IMR-90 (cell line): ENCODE data around the gene RGL1. TPM values are rescaled to one million over a fixed set of nuclear protein-coding genes. Genes with fewer than 3 reads are reported as not detected.

Source experiments
- ATAC-seq: fragments of 200-7000 bp; cut with Tn5 transposase; 2 replicates; pipeline ENCODE4 v1.9.1; 2020; ENCODE audit warnings: low read depth, mild to moderate bottlenecking, moderate library complexity
- BruUV-seq: library from RNA; stranded (reverse); fragments of 400-500 nt; replicated peaks from 2 replicates; lab custom pipeline; 2021; lab: Mats Ljungman, UMichigan
- CTCF ChIA-PET: fragments of 300-600 bp; formaldehyde crosslinking; extraction: SDS; loops from one replicate; lab custom pipeline; 2021; ENCODE audit warnings: antibody characterized with exemption; lab: Yijun Ruan, JAX
- POLR2A ChIA-PET: fragments of 300-600 bp; sonication (Branson Sonifier 250); formaldehyde crosslinking; loops from one replicate; lab custom pipeline; 2022; ENCODE audit warnings: antibody characterized with exemption; ENCODE audit not compliant: unreplicated experiment; lab: Charles Lee
- DNase-seq: peaks from one replicate; pipeline ENCODE4 v3.0.0; 2013
- H2AFZ ChIP-seq: replicated peaks from 2 replicates; pipeline ENCODE3; 2013; ENCODE audit warnings: low read length, mild to moderate bottlenecking; ENCODE audit not compliant: poor library complexity
- H2AK5ac ChIP-seq: 2 replicates; pipeline ENCODE4 v1.6.1; 2013; ENCODE audit warnings: low read depth, low read length, inconsistent platforms
- H2AK9ac ChIP-seq: replicated peaks from 2 replicates; pipeline ENCODE3; 2013; ENCODE audit warnings: mild to moderate bottlenecking, low read depth, low read length, moderate library complexity; ENCODE audit not compliant: poor library complexity
- H2BK120ac ChIP-seq: 2 replicates; pipeline ENCODE4 v1.6.1; 2013; ENCODE audit warnings: low read depth, low read length, inconsistent platforms
- H2BK15ac ChIP-seq: 3 replicates; pipeline ENCODE4 v1.6.1; 2013; ENCODE audit warnings: low read depth, low read length, inconsistent platforms
- H2BK20ac ChIP-seq: 2 replicates; pipeline ENCODE4 v1.6.1; 2013; ENCODE audit warnings: low read depth, mild to moderate bottlenecking, inconsistent platforms, low read length, moderate library complexity
- H2BK5ac ChIP-seq: 2 replicates; pipeline ENCODE4 v1.6.1; 2013; ENCODE audit warnings: mild to moderate bottlenecking, low read depth, low read length, inconsistent platforms; ENCODE audit not compliant: poor library complexity, severe bottlenecking
- H3K14ac ChIP-seq: replicated peaks from 2 replicates; pipeline ENCODE4 v1.6.1; 2013; ENCODE audit warnings: low read depth, low read length, inconsistent platforms
- H3K18ac ChIP-seq: 2 replicates; pipeline ENCODE4 v1.6.1; 2013; ENCODE audit warnings: low read depth, low read length, control low read depth
- H3K23ac ChIP-seq: 2 replicates; pipeline ENCODE4 v1.6.1; 2013; ENCODE audit warnings: low read depth, low read length, inconsistent platforms
- H3K27ac ChIP-seq: 2 replicates; pipeline ENCODE4 v1.5.1; 2013; ENCODE audit warnings: mild to moderate bottlenecking, control low read depth, low read length; ENCODE audit not compliant: insufficient read depth
- H3K27me3 ChIP-seq: 2 replicates; pipeline ENCODE4 v1.6.1; 2013; ENCODE audit warnings: low read length; ENCODE audit not compliant: control insufficient read depth, insufficient read depth
- H3K36me3 ChIP-seq: 2 replicates; pipeline ENCODE4 v1.6.1; 2013; ENCODE audit warnings: low read length, mixed read lengths; ENCODE audit not compliant: control insufficient read depth, insufficient read depth
- H3K4ac ChIP-seq: 2 replicates; pipeline ENCODE4 v1.6.1; 2013; ENCODE audit warnings: low read depth, low read length, inconsistent platforms
- H3K4me1 ChIP-seq: 2 replicates; pipeline ENCODE4 v1.6.1; 2013; ENCODE audit warnings: low read length, mixed read lengths; ENCODE audit not compliant: control insufficient read depth, insufficient read depth
- H3K4me2 ChIP-seq: 2 replicates; pipeline ENCODE4 v1.6.1; 2013; ENCODE audit warnings: low read depth, mild to moderate bottlenecking, control low read depth, low read length, moderate library complexity
- H3K4me3 ChIP-seq: 2 replicates; pipeline ENCODE4 v1.5.1; 2013; ENCODE audit warnings: low read depth, mild to moderate bottlenecking, control low read depth, low read length, moderate library complexity; ENCODE audit not compliant: insufficient read depth
- H3K56ac ChIP-seq: 2 replicates; pipeline ENCODE4 v1.6.1; 2013; ENCODE audit warnings: low read length, inconsistent platforms; ENCODE audit not compliant: insufficient read depth; ENCODE audit errors: extremely low read depth
- H3K79me1 ChIP-seq, 2 experiments: 2 replicates each; pipeline ENCODE4 v1.6.1; 2013; ENCODE audit warnings: low read length in 2 of 2, inconsistent platforms in 1 of 2, low read depth in 1 of 2
- H3K9ac ChIP-seq: 2 replicates; pipeline ENCODE4 v1.6.1; 2013; ENCODE audit warnings: low read depth, low read length, control low read depth
- H3K9me1 ChIP-seq: 2 replicates; pipeline ENCODE4 v1.6.1; 2013; ENCODE audit warnings: low read length, inconsistent platforms; ENCODE audit not compliant: insufficient read depth
- H3K9me3 ChIP-seq: 2 replicates; pipeline ENCODE4 v1.6.1; 2013; ENCODE audit warnings: low read length; ENCODE audit not compliant: control insufficient read depth, insufficient read depth
- H4K20me1 ChIP-seq: 2 replicates; pipeline ENCODE4 v1.6.1; 2013; ENCODE audit warnings: low read length, inconsistent platforms; ENCODE audit not compliant: insufficient read depth
- H4K5ac ChIP-seq: 2 replicates; pipeline ENCODE4 v1.6.1; 2013; ENCODE audit warnings: mild to moderate bottlenecking, low read depth, low read length, control low read depth
- H4K8ac ChIP-seq, 2 experiments: 2 replicates each; pipeline ENCODE4 v1.6.1; 2013; ENCODE audit warnings: low read depth in 2 of 2, low read length in 2 of 2, control low read depth in 1 of 2, inconsistent platforms in 1 of 2
- H4K91ac ChIP-seq: 2 replicates; pipeline ENCODE4 v1.6.1; 2013; ENCODE audit warnings: low read depth, low read length, inconsistent platforms; ENCODE audit not compliant: insufficient read depth
- POLR2A ChIP-seq: IDR thresholded peaks from 2 replicates; pipeline ENCODE4 v1.6.1; 2012; ENCODE audit warnings: mild to moderate bottlenecking, low read depth, low read length
- RCOR1 ChIP-seq: IDR thresholded peaks from 2 replicates; pipeline ENCODE4 v1.6.1; 2012; ENCODE audit warnings: mild to moderate bottlenecking, low read length, improper control_type of control experiment; ENCODE audit not compliant: insufficient replicate concordance
- WGBS, 2 experiments: methylation state at CpG; one replicate each; pipeline versions ENCODE4 v1.1.5 to v1.1.7; 2013; ENCODE audit warnings: missing lambda C conversion rate in 2 of 2; ENCODE audit not compliant: insufficient read length in 1 of 2; ENCODE audit errors: extremely low coverage in 2 of 2; 5-methylcytosine and 5-hydroxymethylcytosine counted together
- dilution Hi-C: fragments of 300-500 bp; cut with HindIII; formaldehyde crosslinking; loops from one replicate; pipeline ENCODE4 v1.14.3; 2018; ENCODE audit warnings: low sequenced_read_pairs; ENCODE audit not compliant: unreplicated experiment
- in situ Hi-C: fragments of 300-500 bp; cut with MboI; formaldehyde crosslinking; loops from 3 replicates; pipeline ENCODE4 v1.14.3; 2019; ENCODE audit warnings: low sequenced_read_pairs, inconsistent platforms, mixed read lengths
- intact Hi-C: fragments of 100-400 bp; cut with micrococcal nuclease; formaldehyde crosslinking; loops from 2 replicates; pipeline ENCODE4 v1.10.0; 2022
- polyA plus RNA-seq, 3 experiments: library from polyadenylated mRNA; depleted of rRNA; stranded (reverse); fragments of >200 nt; gene quantifications; 2 replicates each; pipeline ENCODE4 v1.2.3, GENCODE V29; 2012; ENCODE audit warnings: low replicate concordance in 1 of 3
- total RNA-seq: library from RNA; depleted of rRNA; stranded (reverse); fragments of >200 nt; gene quantifications from 2 replicates; pipeline ENCODE4 v1.2.3, GENCODE V29; 2012
- TF ChIP-seq, protein P1 (sequence below): fragments of 150-350 bp; IDR thresholded peaks from 2 replicates; pipeline ENCODE4 v1.6.1; 2017; ENCODE audit warnings: mild to moderate bottlenecking, antibody characterized with exemption, low read length, low read depth
- TF ChIP-seq, protein P2 (sequence below): fragments of 150-350 bp; IDR thresholded peaks from 2 replicates; pipeline ENCODE4 v1.6.1; 2016; ENCODE audit warnings: low read depth, mild to moderate bottlenecking, low read length, moderate library complexity, borderline replicate concordance

The RGL1 gene
- total and polyA plus RNA-seq, 2 of the 4 experiments (the other 2 are of a cell fraction), result 4.7 to 7.5 TPM

DNA sequence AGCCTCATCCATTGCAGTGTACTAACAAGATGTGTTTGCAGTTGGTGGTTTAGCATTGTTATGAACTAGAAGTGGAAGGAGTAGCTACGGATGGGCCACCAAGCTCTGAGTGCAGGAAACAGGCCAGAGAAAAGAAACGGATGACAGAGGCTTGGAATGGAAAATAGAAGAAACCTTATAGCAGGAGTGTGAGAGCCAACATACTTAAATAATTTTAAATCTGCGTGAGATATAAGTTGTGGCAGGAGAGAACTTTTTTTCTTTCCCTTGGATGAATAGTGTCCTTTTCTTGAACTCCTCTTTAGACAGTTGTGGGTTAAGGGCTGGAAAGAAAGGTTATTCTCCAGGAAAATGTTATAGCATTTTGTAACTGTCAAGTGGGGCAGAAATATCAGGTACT, 54.2 kb downstream of the RGL1 start:
- Histone ChIP-seq H3K27me3 (no peaks in the 10 kb centered on the region), H3K9ac (no peak overlapping the region), H2AK9ac (no peak overlapping the region), H4K8ac (no peak overlapping the region), H3K27ac (no peak overlapping the region), H3K23ac (no peak overlapping the region), H4K5ac (no peak overlapping the region), H2AFZ (no peak overlapping the region), H2AK5ac (no peak overlapping the region), H3K56ac (no peak overlapping the region), H3K79me1 (no peaks in the 10 kb centered on the region; a peak in 1 of 4 replicates), H3K9me3 (no peaks in the 10 kb centered on the region), H3K14ac (no peak overlapping the region), H4K91ac (no peak overlapping the region), H3K4me3 (no peak overlapping the region), H3K4me1 (no peaks in the 10 kb centered on the region), H2BK5ac (no peak overlapping the region), H3K4me2 (no peak overlapping the region), H2BK20ac (no peak overlapping the region), H3K9me1 (no peaks in the 10 kb centered on the region; the same call in 1 of the 2 replicates), H3K36me3 (no peaks in the 10 kb centered on the region), H3K18ac (no peak overlapping the region), H3K4ac (no peak overlapping the region), H2BK120ac (no peak overlapping the region), H2BK15ac (no peak overlapping the region), H4K20me1 (no peaks in the 10 kb centered on the region)
- CTCF ChIA-PET, result no interaction called here
- no peak for DNase-seq
- in situ Hi-C loops (no loop called here), intact Hi-C loops (no loop called here), dilution Hi-C loops (no loop called here)
- BruUV-seq, result no TSS peak
- TF ChIP-seq, protein P1, sequence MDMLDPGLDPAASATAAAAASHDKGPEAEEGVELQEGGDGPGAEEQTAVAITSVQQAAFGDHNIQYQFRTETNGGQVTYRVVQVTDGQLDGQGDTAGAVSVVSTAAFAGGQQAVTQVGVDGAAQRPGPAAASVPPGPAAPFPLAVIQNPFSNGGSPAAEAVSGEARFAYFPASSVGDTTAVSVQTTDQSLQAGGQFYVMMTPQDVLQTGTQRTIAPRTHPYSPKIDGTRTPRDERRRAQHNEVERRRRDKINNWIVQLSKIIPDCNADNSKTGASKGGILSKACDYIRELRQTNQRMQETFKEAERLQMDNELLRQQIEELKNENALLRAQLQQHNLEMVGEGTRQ, result no peak
- TF ChIP-seq POLR2A, result no peak
- TF ChIP-seq, protein P2, sequence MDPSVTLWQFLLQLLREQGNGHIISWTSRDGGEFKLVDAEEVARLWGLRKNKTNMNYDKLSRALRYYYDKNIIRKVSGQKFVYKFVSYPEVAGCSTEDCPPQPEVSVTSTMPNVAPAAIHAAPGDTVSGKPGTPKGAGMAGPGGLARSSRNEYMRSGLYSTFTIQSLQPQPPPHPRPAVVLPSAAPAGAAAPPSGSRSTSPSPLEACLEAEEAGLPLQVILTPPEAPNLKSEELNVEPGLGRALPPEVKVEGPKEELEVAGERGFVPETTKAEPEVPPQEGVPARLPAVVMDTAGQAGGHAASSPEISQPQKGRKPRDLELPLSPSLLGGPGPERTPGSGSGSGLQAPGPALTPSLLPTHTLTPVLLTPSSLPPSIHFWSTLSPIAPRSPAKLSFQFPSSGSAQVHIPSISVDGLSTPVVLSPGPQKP, result no peak
- TF ChIP-seq RCOR1, result no peak
- POLR2A ChIA-PET, result no interaction called here
- ATAC-seq, result no peak
- WGBS, 2 experiments, result no CpG with 5 or more reads among the region's 3 CpGs
